GM19328 (cell line): ENCODE data around the gene CD160.
"Not testable (repeated sequence)": the region's sequence is repeated elsewhere in the genome, so short reads cannot be mapped to it uniquely, and the experiment has no call there.

Experiments
- ATAC-seq: cut with Tn5 transposase; IDR thresholded peaks from one replicate; pipeline ENCODE4 v1.9.1; 2021; ENCODE audit warnings: mild to moderate bottlenecking, moderate library complexity; ENCODE audit not compliant: unreplicated experiment

CD160 gene

GRCh38 chr1:145719230-145720079 lies at the start of gene CD160:
TSS of gene CD160 (plus strand) at chr1:145719499. CDS start at chr1:145728328, 8,829 bp downstream.
- no peak for ATAC-seq

GRCh38 chr1:145670995-145671745 lies 48.1 kb upstream of the CD160 start:
- ATAC-seq = not testable (repeated sequence)

DNA sequence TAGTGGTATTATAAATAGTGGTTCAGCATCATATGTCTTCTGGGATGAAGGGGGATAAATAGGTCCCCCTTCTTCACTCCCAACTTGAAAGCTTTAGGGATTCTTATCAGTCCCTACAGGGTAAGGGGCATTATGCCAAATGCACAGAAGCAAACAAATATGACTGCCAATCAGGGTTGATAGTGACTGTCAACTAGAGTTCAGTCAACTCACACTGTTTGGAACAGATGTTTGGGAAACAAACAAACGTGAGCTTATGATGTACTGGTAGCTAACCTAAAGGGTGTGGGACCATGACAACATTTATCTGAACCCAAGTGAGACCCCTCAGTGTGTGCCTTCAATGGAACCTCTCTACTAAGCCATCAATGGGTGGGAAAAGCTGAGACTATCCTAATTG lies 46.1 kb upstream of the CD160 start:
- ATAC-seq = not testable (repeated sequence)

DNA sequence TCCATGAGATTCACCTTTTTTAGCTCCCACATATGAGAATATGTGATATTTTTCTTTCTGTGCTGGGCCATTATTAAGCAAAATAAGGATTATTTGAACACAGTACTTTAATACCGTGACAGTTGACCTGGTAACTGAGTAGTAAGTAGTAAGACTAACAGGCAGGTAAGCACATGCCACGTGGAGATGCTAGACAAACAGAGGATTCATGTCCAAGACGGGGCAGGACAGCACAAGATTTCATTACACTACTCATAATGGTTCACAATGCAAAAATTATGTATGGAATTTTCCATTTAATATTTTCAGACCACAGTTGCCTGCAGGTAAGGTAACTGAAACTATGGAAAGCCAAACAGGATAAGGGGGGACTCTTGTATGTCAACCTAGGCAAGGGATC lies 34.4 kb upstream of the CD160 start:
- ATAC-seq = not testable (repeated sequence)

- not testable (repeated sequence) for ATAC-seq
Observed at GRCh38 chr1:145686078-145686477, 33.2 kb upstream of the CD160 start.

- ATAC-seq = no peak
Observed at GRCh38 chr1:145688328-145688727, 31.0 kb upstream of the CD160 start.

- no peak for ATAC-seq
Observed at GRCh38 chr1:145688924-145689323, 30.4 kb upstream of the CD160 start.

GRCh38 chr1:145689922-145690321 lies 29.4 kb upstream of the CD160 start:
- ATAC-seq = no peak

DNA sequence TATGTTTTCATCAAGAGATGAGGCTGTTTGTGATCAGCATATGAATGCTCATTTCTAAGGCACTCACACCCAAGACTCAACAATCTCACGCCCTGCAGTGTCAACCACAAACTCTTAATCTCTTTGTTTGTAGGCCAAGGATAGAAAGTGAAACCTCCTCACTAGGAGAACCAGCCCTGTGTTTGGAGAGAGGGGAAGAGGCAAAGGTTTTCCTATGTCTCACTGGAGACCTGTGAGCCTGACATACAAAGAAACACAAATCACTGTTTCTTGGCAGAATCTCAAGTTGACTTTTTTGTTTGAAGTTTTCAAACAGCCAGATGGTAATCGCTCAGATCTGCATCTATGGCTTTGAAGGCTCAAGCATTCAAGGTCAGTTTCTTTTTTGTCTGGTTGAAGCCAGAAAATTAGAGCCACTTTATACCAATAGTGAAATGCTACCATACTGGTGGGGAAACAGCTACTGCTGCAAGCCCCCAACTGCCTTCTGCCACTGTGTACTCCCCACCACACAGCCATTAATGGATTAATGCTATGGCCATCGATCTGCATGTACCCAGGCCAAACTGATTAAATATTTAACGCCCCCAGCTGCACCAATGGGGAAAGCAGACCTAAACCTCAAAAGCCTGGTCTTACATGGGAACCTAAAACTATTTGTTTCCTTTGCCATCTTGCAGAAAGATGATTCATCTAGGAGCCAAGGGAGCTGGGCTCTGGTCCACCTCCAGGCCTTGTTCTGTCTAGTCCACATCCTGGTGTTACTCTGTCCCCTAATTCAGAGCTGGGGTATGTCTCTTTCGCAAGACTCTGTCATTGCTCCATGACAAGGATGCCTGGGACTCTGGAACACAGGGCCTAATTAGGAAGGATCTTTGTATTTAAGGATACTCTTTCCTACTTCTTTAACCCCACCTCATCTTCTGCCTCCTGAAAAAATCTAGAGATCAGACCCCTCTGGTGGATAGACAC lies 28.4 kb upstream of the CD160 start:
- no peak for ATAC-seq

DNA sequence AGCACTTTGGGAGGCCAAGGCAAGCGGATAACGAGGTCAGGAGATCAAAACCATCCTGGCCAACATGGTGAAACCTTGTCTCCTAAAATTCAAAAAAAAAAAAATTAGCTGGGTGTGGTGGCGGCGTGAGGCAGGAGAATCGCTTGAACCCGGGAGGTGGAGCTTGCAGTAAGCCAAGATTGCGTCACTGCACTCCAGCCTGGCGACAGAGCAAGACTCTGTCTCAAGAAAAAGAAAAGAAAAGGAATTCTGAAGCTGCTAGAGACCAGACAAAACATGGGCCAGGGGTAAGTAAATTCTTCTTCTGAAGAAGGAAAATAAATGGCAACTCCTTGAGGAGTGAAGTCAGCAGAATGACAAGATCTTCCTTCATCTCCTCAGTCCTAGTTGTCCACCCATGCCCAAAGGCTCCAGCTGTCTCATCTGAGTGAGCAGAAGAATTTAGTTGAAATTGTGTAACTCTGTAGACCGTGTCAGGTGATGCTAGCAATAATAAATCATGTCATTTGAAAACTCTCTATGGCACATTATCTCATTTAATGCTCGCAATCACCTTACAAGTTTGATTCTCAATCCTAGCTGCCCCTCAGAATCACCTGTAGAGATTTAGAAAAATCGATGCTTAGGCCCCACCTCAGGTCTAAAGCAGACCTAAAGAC lies 26.4 kb upstream of the CD160 start:
- no peak for ATAC-seq

DNA sequence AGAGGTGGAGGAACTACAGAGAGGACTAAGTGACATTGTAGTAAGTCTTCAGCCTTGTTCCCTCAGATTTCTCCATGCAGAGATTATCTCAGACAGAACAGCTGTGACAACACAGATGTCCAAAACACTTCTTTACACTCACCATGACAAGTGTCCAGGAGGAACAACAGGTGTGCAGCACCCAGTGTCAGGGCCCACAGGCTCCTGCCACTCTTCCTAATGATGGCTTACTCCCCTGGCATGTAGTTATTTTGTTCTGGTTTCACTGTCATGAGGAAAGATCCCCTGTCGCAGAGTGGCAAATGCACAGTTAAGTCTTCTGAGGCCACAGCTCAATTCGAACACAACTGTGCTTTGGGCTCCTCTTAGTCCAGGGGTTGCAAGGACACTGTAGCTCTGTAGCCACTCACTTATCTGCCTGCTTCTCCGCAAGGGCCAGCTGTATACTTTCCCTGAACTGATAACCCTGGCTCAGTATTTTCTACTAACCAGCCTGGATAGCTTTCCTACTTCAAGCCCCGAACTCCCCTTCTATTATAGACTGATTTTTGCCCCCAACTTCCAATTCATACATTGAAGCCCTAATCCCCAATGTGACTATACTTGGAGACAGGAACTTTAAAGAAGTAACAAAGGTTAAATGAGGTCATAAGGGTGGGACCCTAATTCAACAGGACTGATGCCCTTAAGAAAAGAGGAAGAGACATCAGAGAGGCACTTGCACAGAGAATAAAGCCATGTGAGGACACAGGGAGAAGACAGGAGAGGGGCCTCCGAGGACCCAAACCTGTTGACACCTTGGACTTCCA lies 23.3 kb upstream of the CD160 start:
- ATAC-seq = no peak

DNA sequence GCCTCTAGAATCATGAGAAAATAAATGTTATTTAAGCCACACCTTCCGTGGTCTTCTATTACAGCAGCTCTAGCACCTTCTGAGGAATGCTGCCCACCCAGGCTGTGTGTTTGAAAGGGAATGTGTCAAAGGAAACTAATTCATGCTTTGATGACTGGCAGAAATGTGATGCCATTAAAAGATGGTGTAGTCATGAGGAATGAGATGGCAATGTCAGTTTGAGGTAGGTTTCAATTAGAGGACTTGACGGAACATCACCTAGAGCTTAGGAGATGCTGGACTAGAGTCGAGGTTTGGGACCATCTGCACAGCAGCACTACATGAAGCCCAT lies 22.7 kb upstream of the CD160 start:
- ATAC-seq = no peak

- ATAC-seq = no peak
Observed at GRCh38 chr1:145701306-145701862, 17.9 kb upstream of the CD160 start.

DNA sequence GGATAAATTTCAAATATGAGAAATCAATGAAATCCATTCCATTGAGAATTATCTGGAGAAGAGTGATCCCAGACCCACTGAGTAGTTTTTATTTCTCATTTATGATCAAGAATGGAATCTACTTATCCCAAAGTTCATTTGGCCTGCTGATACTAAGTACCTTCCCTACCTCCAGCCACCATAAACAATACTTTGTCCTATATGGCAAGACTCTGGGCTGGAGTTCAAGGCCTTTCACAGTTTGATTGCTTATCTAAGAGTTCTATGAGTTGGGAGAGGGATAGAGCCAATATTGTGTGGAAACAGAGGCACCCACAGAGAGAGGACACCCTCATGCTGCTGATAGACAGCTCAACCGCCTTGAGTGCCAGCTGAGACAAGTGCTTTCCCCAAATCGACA lies 17.2 kb upstream of the CD160 start:
- no peak for ATAC-seq

GRCh38 chr1:145702826-145703225 lies 16.5 kb upstream of the CD160 start:
- no peak for ATAC-seq

- no peak for ATAC-seq
Observed at GRCh38 chr1:145705622-145706021, 13.7 kb upstream of the CD160 start.

- ATAC-seq = no peak
Observed at GRCh38 chr1:145706086-145706664, 13.1 kb upstream of the CD160 start.

- ATAC-seq = no peak
Observed at GRCh38 chr1:145707183-145707867, 12.0 kb upstream of the CD160 start, which contains the start of gene PDZK1. TSS of gene PDZK1 (minus strand) at chr1:145707368. CDS start at chr1:145688021, 19,347 bp downstream.
